Measurements from ENCODE around the gene TNFAIP8L3. TPM values are rescaled to one million over a fixed set of nuclear protein-coding genes. Genes with fewer than 3 reads are reported as not detected.

TNFAIP8L3 gene
- total and polyA plus RNA-seq, 2 of the 4 experiments (the other 2 are of a cell fraction) = 0.29 to 0.90 TPM

GRCh38 chr15:51133140-51133765 is 38.5 kb upstream of the TNFAIP8L3 start:
- DNase-seq (no peak), ATAC-seq (ENCODE audit: low read depth) (no peak)
- H4K5ac ChIP-seq (ENCODE audit: low read depth, low read length) = no peak overlapping the region
- CTCF ChIA-PET = interaction anchor here (0.6 to 1.8 kb wide), 11 partner anchors 9 to 366 kb away, joined by 3 to 7 read pairs (median 3); no protein-coding TSS in a partner anchor
- POLR2A ChIA-PET (ENCODE audit: unreplicated experiment) = no interaction called here
- no peaks in the 10 kb centered on the region for H3K36me3 ChIP-seq (ENCODE audit: control insufficient read depth, insufficient read depth, low read length)
- in situ Hi-C loops (cut with MboI; ENCODE audit: low sequenced_read_pairs) (no loop called here), dilution Hi-C loops (cut with HindIII; ENCODE audit: low sequenced_read_pairs, unreplicated experiment) (no loop called here), intact Hi-C loops (cut with micrococcal nuclease) (loop anchor here (1.0 kb wide), 1 partner anchor 270 kb away; no protein-coding TSS in a partner anchor)
- no peak overlapping the region for H2BK5ac ChIP-seq (ENCODE audit: low read depth, low read length, poor library complexity, severe bottlenecking)
- no peak overlapping the region for H2BK15ac ChIP-seq (ENCODE audit: low read depth, low read length)
- H4K91ac ChIP-seq (ENCODE audit: insufficient read depth, low read depth, low read length) = no peak overlapping the region
- peaks cover 3% of the 10 kb centered on the region; the same call in 1 of the 2 replicates for H3K27me3 ChIP-seq (ENCODE audit: control insufficient read depth, insufficient read depth, low read length)
- BruUV-seq (replicated peaks) = no TSS peak
- H3K14ac ChIP-seq (replicated peaks; ENCODE audit: low read depth, low read length) = 0 out of 2 replicates have a peak overlapping the region, but pooled peaks have one; percentile 15
- no peak overlapping the region for H3K9ac ChIP-seq (ENCODE audit: low read depth, low read length)
- peak overlapping the region; percentile 55 for H3K4ac ChIP-seq (ENCODE audit: low read depth, low read length)
- H3K4me1 ChIP-seq (ENCODE audit: control insufficient read depth, insufficient read depth, low read length) = peaks cover 6% of the 10 kb centered on the region
- H3K9me1 ChIP-seq (ENCODE audit: insufficient read depth, low read length) = peaks cover 10% of the 10 kb centered on the region
- peak overlapping the region; percentile 25; the same call in 1 of the 2 replicates for H2BK20ac ChIP-seq (ENCODE audit: low read depth, low read length)
- no peak overlapping the region for H3K4me2 ChIP-seq (ENCODE audit: low read depth, low read length)
- H3K4me3 ChIP-seq (ENCODE audit: insufficient read depth, low read depth, low read length) = no peak overlapping the region
- H4K8ac ChIP-seq (ENCODE audit: low read depth in 2 of 2, low read length in 2 of 2) = 0 out of 4 replicates have a peak overlapping the region, but pooled peaks of 1 of the 2 experiments have one; percentile 7
- peaks cover 4% of the 10 kb centered on the region; the same call in 1 of the 2 replicates for H4K20me1 ChIP-seq (ENCODE audit: insufficient read depth, low read length)
- no peaks in the 10 kb centered on the region for H3K9me3 ChIP-seq (ENCODE audit: control insufficient read depth, insufficient read depth, low read length)
- no peak overlapping the region for H3K23ac ChIP-seq (ENCODE audit: low read depth, low read length)
- no peak overlapping the region for H2AK9ac ChIP-seq (replicated peaks; ENCODE audit: low read depth, low read length, poor library complexity)
- TF ChIP-seq USF2 (IDR thresholded peaks at IDR 0.05; ENCODE audit: low read depth, low read length) (no peak), NFE2L2 (IDR thresholded peaks at IDR 0.05; ENCODE audit: low read depth, low read length) (no peak), SMC3 (IDR thresholded peaks at IDR 0.05; ENCODE audit: low read depth, low read length) (no peak), MAFK (IDR thresholded peaks at IDR 0.05; ENCODE audit: low read depth, low read length) (no peak), RAD21 (IDR thresholded peaks at IDR 0.05; ENCODE audit: low read length) (no peak), CHD1 (IDR thresholded peaks at IDR 0.05; ENCODE audit: low read depth, low read length) (no peak), MAZ (IDR thresholded peaks at IDR 0.05; ENCODE audit: borderline replicate concordance, low read depth, low read length) (no peak), CTCF (conservative IDR thresholded peaks at IDR 0.05; ENCODE audit: low read depth, low read length) (no peak), POLR2A (IDR thresholded peaks at IDR 0.05; ENCODE audit: low read depth, low read length) (no peak), FOS (IDR thresholded peaks at IDR 0.05; ENCODE audit: low read depth, low read length) (no peak), ELK1 (IDR thresholded peaks at IDR 0.05; ENCODE audit: borderline replicate concordance, low read depth, low read length) (no peak), MXI1 (IDR thresholded peaks at IDR 0.05; ENCODE audit: borderline replicate concordance, low read depth, low read length) (no peak), RCOR1 (IDR thresholded peaks at IDR 0.05; ENCODE audit: insufficient replicate concordance, low read length) (no peak), BHLHE40 (IDR thresholded peaks at IDR 0.05; ENCODE audit: low read depth, low read length) (no peak)
- no peaks in the 10 kb centered on the region for H3K79me1 ChIP-seq (ENCODE audit: low read depth in 1 of 2, low read length in 2 of 2)
- H2AFZ ChIP-seq (replicated peaks; ENCODE audit: low read length, poor library complexity) = no peak overlapping the region
- WGBS, 2 experiments (ENCODE audit: extremely low coverage in 2 of 2, insufficient read length in 1 of 2) = 50% methylated on average over 2 of the region's 7 CpGs; no CpG with 5 or more reads in 1 of the 2 experiments
- no peak overlapping the region for H2AK5ac ChIP-seq (ENCODE audit: low read depth, low read length)
- H3K18ac ChIP-seq (ENCODE audit: low read depth, low read length) = no peak overlapping the region
- no peak overlapping the region for H3K27ac ChIP-seq (ENCODE audit: insufficient read depth, low read length)
- no peak overlapping the region; the same call in 1 of the 2 replicates for H2BK120ac ChIP-seq (ENCODE audit: low read depth, low read length)
- no peak overlapping the region for H3K56ac ChIP-seq (ENCODE audit: extremely low read depth, insufficient read depth, low read length)
